ENCODE data around the gene EGFL7. TPM values are rescaled to one million over a fixed set of nuclear protein-coding genes. Genes with fewer than 3 reads are reported as not detected.

EGFL7 gene
- total RNA-seq, 1 donor from 2014 or later, result 6.9 TPM

- H3K27ac Mint-ChIP-seq (ENCODE audit: unreplicated experiment), result no peak overlapping the region
- H3K9me3 Mint-ChIP-seq (ENCODE audit: unreplicated experiment), result no peaks in the 10 kb centered on the region
- no peaks in the 10 kb centered on the region for H3K27me3 Mint-ChIP-seq (ENCODE audit: unreplicated experiment)
- no peak for DNase-seq (ENCODE audit: extremely low spot score, unreplicated experiment)
- H3K4me3 Mint-ChIP-seq (ENCODE audit: unreplicated experiment), result no peak overlapping the region
- TF ChIP-seq, protein P1, sequence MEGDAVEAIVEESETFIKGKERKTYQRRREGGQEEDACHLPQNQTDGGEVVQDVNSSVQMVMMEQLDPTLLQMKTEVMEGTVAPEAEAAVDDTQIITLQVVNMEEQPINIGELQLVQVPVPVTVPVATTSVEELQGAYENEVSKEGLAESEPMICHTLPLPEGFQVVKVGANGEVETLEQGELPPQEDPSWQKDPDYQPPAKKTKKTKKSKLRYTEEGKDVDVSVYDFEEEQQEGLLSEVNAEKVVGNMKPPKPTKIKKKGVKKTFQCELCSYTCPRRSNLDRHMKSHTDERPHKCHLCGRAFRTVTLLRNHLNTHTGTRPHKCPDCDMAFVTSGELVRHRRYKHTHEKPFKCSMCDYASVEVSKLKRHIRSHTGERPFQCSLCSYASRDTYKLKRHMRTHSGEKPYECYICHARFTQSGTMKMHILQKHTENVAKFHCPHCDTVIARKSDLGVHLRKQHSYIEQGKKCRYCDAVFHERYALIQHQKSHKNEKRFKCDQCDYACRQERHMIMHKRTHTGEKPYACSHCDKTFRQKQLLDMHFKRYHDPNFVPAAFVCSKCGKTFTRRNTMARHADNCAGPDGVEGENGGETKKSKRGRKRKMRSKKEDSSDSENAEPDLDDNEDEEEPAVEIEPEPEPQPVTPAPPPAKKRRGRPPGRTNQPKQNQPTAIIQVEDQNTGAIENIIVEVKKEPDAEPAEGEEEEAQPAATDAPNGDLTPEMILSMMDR (IDR thresholded peaks at IDR 0.05), result no peak
- H3K36me3 Mint-ChIP-seq (ENCODE audit: unreplicated experiment), result no peaks in the 10 kb centered on the region
- H3K4me1 Mint-ChIP-seq (ENCODE audit: unreplicated experiment), result peaks cover 28% of the 10 kb centered on the region
Measured at GRCh38 chr9:136628268-136628667, 34.4 kb upstream of the EGFL7 start.

DNA sequence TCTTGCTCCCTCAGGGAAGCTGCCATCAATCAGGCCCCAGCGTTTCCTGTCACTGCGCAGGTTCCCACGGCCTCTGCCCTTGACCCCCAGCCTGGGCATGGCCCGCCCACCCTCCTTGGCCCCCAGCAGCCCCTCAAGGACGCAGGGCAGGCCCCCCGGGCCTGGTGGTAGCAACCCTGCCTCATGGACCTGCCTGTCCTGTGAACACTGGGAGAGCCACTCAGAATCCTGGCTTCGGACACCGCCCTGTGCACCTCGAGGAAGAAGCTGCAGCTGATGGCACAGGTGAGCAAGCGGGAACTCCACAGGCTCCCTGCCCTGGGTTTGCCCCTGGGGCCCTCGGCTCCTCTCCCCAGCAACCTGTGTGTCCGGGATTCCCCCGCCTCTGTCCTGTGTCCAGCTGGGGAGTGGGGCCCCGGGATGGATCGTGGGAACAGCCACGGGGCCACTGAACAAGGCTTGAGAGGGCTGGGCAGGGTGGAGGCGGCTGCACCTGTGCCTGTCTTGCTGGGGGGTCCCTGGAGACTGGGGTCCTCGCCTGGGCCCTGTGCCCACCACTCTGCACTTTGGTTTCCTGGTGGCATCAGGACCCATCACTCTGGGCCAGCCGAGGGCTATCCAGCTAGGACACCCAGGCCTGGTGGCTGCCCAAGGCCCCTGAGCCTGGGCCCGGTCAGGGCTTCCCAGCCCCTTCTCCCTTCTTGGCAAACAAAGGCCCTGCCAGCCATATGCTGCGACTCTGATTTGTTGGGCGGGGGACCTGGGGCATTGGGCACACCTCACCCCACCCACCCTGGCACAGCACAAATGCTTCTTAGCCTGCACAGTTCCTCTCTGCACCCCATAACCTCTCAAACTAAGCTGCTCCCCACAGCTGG lies 33.5 kb upstream of the EGFL7 start:
- no peak overlapping the region for H3K4me3 Mint-ChIP-seq (ENCODE audit: unreplicated experiment)
- no peaks in the 10 kb centered on the region for H3K9me3 Mint-ChIP-seq (ENCODE audit: unreplicated experiment)
- H3K27ac Mint-ChIP-seq (ENCODE audit: unreplicated experiment), result no peak overlapping the region
- H3K27me3 Mint-ChIP-seq (ENCODE audit: unreplicated experiment), result no peaks in the 10 kb centered on the region
- no peak for DNase-seq (ENCODE audit: extremely low spot score, unreplicated experiment)
- H3K36me3 Mint-ChIP-seq (ENCODE audit: unreplicated experiment), result no peaks in the 10 kb centered on the region
- TF ChIP-seq, protein P1 (IDR thresholded peaks at IDR 0.05), result no peak
- peaks cover 25% of the 10 kb centered on the region for H3K4me1 Mint-ChIP-seq (ENCODE audit: unreplicated experiment)

DNA sequence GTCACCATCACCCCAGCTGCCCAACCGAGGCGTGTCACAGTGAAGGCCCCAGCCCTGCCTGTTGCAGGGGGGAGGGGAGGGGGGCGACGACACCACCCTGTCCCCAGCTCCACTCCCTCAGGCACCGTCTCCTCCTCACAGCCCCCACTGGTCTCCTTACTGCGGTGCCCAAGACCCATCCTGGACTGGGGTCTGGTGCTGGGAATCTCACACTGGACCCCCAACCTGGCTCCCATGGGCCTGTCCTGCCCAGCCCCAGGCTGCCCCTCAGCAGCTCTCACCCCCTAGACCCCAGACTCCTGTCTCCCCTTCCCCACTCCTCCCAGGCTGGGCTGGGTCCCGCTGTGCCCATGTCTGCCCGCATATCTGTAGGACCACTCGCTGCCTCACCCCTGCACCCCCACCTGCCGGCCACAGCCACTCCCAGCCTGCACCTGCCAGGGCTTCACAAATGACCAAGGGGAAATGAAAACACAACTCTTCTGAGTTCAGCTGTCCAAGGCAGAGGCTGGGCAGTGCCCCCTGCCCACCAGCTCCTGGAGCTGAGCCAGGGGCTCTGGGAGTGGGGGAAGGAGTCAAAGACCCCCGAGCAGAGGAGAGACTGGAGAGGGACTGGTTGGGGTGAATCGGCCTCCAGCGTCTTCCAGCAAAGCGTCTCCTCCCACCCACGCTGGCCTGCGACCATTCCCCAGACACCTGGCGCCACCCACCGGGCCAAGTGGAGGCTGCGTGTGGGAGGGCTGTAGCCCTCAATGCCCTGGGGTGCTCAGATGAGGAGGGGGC lies 32.6 kb upstream of the EGFL7 start:
- H3K27me3 Mint-ChIP-seq (ENCODE audit: unreplicated experiment), result no peaks in the 10 kb centered on the region
- peaks cover 17% of the 10 kb centered on the region for H3K4me1 Mint-ChIP-seq (ENCODE audit: unreplicated experiment)
- H3K27ac Mint-ChIP-seq (ENCODE audit: unreplicated experiment), result no peak overlapping the region
- no peak for DNase-seq (ENCODE audit: extremely low spot score, unreplicated experiment)
- H3K36me3 Mint-ChIP-seq (ENCODE audit: unreplicated experiment), result no peaks in the 10 kb centered on the region
- H3K9me3 Mint-ChIP-seq (ENCODE audit: unreplicated experiment), result no peaks in the 10 kb centered on the region
- H3K4me3 Mint-ChIP-seq (ENCODE audit: unreplicated experiment), result no peak overlapping the region
- TF ChIP-seq, protein P1 (IDR thresholded peaks at IDR 0.05), result peak; percentile 67

GRCh38 chr9:136630662-136630992 lies 32.1 kb upstream of the EGFL7 start:
- Mint-ChIP-seq H3K27me3 (ENCODE audit: unreplicated experiment) (no peaks in the 10 kb centered on the region), H3K4me1 (ENCODE audit: unreplicated experiment) (peaks cover 16% of the 10 kb centered on the region), H3K9me3 (ENCODE audit: unreplicated experiment) (no peaks in the 10 kb centered on the region), H3K4me3 (ENCODE audit: unreplicated experiment) (no peak overlapping the region), H3K27ac (ENCODE audit: unreplicated experiment) (no peak overlapping the region), H3K36me3 (ENCODE audit: unreplicated experiment) (no peaks in the 10 kb centered on the region)
- TF ChIP-seq, protein P1 (IDR thresholded peaks at IDR 0.05), result no peak
- DNase-seq (ENCODE audit: extremely low spot score, unreplicated experiment), result no peak

All from osteocyte (in vitro differentiated cells).